IPS-20b (cell line): ENCODE results near the gene ATXN1.

ENCODE experiments used
- H3K27ac ChIP-seq: one replicate; pipeline ENCODE4 v1.5.1; 2013; ENCODE audit warnings: low read length
- H3K27me3 ChIP-seq: 2 replicates; pipeline ENCODE4 v1.6.1; 2013; ENCODE audit warnings: mild to moderate bottlenecking, low read length, inconsistent platforms; ENCODE audit not compliant: insufficient read depth
- H3K36me3 ChIP-seq: 2 replicates; pipeline ENCODE4 v1.6.1; 2013; ENCODE audit warnings: low read depth, mild to moderate bottlenecking, inconsistent platforms, low read length, moderate library complexity; ENCODE audit not compliant: insufficient read depth
- H3K4me1 ChIP-seq: 2 replicates; pipeline ENCODE4 v1.6.1; 2013; ENCODE audit warnings: mild to moderate bottlenecking, control low read depth, inconsistent platforms, low read length, moderate library complexity; ENCODE audit not compliant: insufficient read depth
- H3K4me3 ChIP-seq: 2 replicates; pipeline ENCODE4 v1.5.1; 2013; ENCODE audit warnings: mild to moderate bottlenecking, low read length, inconsistent platforms
- H3K9ac ChIP-seq: 2 replicates; pipeline ENCODE4 v1.6.1; 2013; ENCODE audit warnings: low read depth, mild to moderate bottlenecking, inconsistent platforms, low read length, moderate library complexity
- H3K9me3 ChIP-seq: 2 replicates; pipeline ENCODE4 v1.6.1; 2013; ENCODE audit warnings: mild to moderate bottlenecking, low read depth, low read length, inconsistent platforms; ENCODE audit not compliant: insufficient read depth

ATXN1 gene

DNA sequence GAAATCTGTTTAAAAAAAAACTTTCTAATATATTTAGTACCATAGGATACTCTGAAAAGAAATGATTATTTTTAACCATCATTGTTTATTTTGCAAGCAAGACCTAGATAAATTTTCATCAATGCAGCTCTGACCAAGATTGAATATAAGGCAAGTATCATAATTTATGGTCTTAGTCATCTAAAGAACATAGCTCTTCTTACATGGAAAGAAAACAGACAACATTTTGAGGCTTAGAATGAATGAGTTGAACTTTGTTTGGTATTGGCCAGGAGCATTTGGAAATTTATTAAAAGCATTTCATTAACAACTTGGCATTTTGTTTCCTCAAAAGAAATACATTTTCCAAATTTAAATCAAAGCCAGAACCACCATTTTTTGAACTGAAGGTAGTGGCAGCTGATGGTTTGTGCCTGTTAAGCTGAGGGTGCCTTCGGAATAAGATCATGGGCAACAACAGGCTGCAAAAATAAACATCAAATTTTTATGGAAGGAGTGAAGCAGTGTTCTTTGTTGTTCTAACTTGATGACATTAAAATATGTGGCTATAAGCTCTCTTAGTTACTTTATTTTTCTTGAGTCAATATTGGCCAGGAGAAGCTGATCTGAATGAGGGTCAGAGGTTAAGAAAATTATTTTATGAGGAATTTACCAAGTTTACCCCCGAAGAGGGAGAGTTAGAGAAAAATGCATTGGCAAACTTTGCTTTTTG lies 6.7 kb upstream of the ATXN1 start:
- Histone ChIP-seq H3K9ac (no peak overlapping the region), H3K4me1 (peaks cover 13% of the 10 kb centered on the region; the same call in 1 of the 2 replicates), H3K27ac (no peak overlapping the region), H3K27me3 (peaks cover 7% of the 10 kb centered on the region; the same call in 1 of the 2 replicates), H3K9me3 (no peaks in the 10 kb centered on the region), H3K36me3 (no peaks in the 10 kb centered on the region), H3K4me3 (no peak overlapping the region)

DNA sequence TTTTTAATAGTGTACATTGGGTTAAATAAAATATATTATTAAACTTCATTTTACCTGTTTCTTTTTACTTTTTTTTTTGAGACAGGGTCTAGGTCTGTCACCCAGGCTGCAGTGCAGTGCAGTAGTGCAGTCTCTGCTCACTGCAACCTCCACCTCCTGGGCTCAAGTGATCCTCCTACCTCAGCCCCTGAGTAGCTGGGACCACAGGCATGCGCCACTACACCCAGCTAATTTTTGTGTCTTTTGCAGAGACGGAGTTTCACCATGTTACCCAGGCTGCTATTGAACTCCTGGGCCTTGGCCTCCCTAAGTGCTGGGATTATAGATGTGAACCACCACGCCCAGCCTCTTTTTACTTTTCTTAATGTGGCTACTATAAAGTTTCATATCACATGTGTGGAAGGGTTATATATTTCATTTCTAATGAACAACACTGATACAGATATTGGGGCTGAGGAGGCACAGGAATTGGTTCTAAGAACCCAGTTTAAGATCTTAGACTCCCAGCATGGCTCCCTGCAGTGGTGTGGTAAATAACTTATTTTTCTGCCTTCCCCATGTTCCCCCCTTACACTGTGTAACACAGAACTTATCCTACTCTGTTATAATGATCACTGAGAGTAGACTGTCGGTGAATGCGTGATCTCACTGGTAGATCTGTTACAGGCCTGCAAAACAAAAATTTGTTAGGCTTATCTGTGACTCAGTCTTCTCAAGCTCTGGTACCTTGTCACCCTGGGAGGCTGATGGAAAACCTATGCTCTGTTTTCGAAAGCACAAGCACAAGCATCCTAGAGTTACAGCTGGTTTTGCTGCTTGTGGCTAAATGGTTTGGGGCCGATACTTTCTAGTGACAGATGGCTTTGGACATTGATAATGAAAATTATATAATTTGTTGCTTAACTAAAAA lies 5.8 kb upstream of the ATXN1 start:
- peaks cover 13% of the 10 kb centered on the region for H3K4me1 ChIP-seq
- H3K9me3 ChIP-seq, result no peaks in the 10 kb centered on the region
- H3K36me3 ChIP-seq, result no peaks in the 10 kb centered on the region
- no peak overlapping the region for H3K4me3 ChIP-seq
- H3K27me3 ChIP-seq, result peaks cover 16% of the 10 kb centered on the region; the same call in 1 of the 2 replicates
- no peak overlapping the region for H3K27ac ChIP-seq
- no peak overlapping the region for H3K9ac ChIP-seq

GRCh38 chr6:16766043-16766536 lies 4.8 kb upstream of the ATXN1 start:
- H3K27me3 ChIP-seq, result peaks cover 20% of the 10 kb centered on the region; the same call in 1 of the 2 replicates
- no peaks in the 10 kb centered on the region for H3K36me3 ChIP-seq
- H3K4me3 ChIP-seq, result no peak overlapping the region
- H3K27ac ChIP-seq, result no peak overlapping the region
- peaks cover 13% of the 10 kb centered on the region for H3K4me1 ChIP-seq
- H3K9me3 ChIP-seq, result no peaks in the 10 kb centered on the region
- H3K9ac ChIP-seq, result no peak overlapping the region

GRCh38 chr6:16765235-16765634 lies 4.0 kb upstream of the ATXN1 start:
- peaks cover 11% of the 10 kb centered on the region for H3K4me1 ChIP-seq
- H3K27ac ChIP-seq, result no peak overlapping the region
- no peaks in the 10 kb centered on the region for H3K36me3 ChIP-seq
- H3K9me3 ChIP-seq, result no peaks in the 10 kb centered on the region
- no peak overlapping the region for H3K4me3 ChIP-seq
- H3K9ac ChIP-seq, result no peak overlapping the region
- H3K27me3 ChIP-seq, result peaks cover 20% of the 10 kb centered on the region; the same call in 1 of the 2 replicates

DNA sequence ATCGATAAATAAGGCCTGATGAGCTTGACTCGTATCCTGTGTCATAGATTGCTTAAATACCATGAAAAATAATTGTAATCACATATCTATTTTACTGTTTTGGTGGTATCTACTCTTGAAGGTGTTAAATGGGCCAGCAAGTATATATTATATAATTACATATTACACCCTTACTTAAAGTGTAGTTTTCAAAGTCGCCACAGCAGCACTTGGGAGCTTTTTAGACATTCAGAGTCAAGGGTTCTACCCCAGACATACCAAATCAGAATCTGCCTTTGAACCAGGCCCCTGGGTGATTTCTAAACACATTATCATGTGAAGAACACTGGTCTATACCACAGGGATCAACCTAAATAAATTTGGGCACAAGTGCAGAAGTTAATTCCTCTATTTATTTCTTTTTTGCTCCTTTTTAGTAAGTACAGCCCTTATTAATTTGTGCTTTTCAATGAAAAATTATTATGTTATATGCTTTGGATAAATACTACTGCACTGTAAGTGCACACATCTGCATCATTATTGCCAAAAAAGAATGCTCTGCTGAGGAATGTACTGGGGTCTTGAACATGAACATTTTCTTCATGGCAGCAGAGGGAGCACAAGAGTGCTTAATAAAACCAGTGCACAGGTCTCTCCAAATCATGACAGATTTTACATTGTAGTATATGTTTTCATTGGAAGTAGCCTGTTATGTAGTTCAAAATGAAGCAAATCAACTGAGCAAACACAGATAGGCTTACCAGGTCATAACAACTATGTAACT lies 3.1 kb upstream of the ATXN1 start:
- H3K9ac ChIP-seq, result no peak overlapping the region
- peaks cover 4% of the 10 kb centered on the region for H3K4me1 ChIP-seq
- no peak overlapping the region for H3K27ac ChIP-seq
- H3K4me3 ChIP-seq, result no peak overlapping the region
- H3K9me3 ChIP-seq, result no peaks in the 10 kb centered on the region
- H3K36me3 ChIP-seq, result no peaks in the 10 kb centered on the region
- peaks cover 23% of the 10 kb centered on the region; the same call in 1 of the 2 replicates for H3K27me3 ChIP-seq

DNA sequence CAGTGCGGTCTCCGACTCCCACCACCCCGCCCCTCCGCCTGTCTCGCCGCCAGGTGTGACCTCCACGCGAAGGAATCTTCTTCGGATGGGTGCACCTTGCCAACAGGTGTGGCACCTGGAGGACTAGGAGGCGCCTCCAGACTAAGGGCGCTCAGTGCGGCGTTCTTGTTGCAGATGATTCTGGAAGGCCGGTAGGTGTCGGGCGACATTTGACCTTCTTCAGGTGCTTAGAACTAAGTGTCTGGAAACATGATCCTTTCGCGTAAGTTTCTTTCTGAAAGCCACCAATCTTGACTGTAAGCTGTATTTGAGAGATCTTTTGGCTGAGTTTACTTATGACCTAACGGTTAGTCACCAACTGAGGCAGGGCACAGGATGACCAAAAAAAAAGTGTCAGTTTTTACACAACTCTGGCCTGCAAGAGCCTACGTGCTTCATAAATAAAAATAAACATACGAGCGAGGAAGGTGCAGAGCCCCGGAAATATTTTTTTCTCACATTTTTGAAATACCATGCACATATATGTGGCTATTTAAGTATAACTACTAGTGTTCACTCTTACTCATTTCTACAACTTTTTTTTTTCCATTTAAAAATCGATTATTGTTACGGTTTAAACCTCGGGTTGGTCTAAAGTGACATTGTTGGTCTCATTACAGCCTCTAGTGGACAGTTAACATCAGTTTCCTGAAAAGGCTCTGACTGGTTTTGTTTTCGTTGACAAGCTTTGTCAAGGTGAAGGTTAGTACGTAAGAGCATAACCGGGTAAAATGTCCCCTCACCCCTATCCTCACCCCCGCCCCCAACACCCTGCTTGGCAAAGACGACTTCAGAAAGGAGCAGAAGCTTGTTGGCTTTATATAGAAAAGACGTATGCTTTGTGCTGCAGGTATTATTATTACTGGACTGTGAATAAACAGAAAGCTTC lies 1.6 kb upstream of the ATXN1 start:
- Histone ChIP-seq H3K4me3 (peak overlapping the region; percentile 85), H3K36me3 (no peaks in the 10 kb centered on the region), H3K9me3 (no peaks in the 10 kb centered on the region), H3K9ac (peak overlapping the region; percentile 71; the same call in 1 of the 2 replicates), H3K27ac (no peak overlapping the region), H3K4me1 (peaks cover 13% of the 10 kb centered on the region), H3K27me3 (peaks cover 39% of the 10 kb centered on the region)

- H3K27ac ChIP-seq, result no peak overlapping the region
- H3K4me3 ChIP-seq, result peak overlapping the region; percentile 85
- H3K36me3 ChIP-seq, result no peaks in the 10 kb centered on the region
- H3K9me3 ChIP-seq, result no peaks in the 10 kb centered on the region
- H3K9ac ChIP-seq, result peak overlapping the region; percentile 71; the same call in 1 of the 2 replicates
- H3K27me3 ChIP-seq, result peaks cover 40% of the 10 kb centered on the region
- H3K4me1 ChIP-seq, result peaks cover 18% of the 10 kb centered on the region
Measured at GRCh38 chr6:16762268-16762549, 949 bp upstream of the ATXN1 start.

DNA sequence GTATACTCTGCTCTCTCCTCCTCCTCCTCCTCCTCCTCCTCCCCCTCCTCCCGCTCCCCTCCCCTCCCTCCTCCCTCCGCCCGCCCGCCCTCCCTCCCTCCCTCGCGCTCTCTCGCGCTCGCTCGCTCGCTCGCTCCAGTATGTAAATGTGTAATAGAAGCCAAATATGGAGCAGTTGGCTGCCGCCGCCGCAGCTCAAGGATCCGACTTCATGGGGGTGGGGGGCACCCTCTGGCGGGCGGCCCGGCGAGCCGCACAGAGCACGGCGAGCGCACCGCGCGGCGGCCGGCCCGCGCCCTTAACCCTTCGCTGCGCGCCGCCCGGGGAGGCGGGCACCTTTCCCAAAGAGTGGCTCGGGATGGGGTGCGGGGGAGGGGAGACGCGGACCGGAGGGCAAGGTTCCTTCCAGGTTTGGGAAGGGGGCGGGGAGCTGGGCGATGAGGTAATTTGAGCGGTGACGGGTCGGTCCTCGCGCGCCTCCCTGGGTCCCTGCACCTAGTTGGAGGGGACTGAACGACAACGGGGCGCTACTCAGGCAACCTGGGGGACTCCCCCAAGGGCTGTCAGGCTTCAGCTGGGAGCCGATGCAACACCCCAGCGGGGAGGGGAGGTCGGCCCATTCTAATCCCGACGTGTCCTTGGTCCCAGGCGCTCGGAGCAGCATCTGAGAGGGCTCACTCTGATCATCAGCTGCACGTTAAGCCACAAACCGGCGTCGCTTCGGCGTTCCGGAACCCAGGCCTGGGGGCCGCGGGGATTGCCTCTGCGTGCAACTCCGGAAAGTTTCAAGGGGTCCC lies 409 bp upstream of the ATXN1 start:
- no peaks in the 10 kb centered on the region for H3K36me3 ChIP-seq
- H3K27ac ChIP-seq, result no peak overlapping the region
- peaks cover 18% of the 10 kb centered on the region for H3K4me1 ChIP-seq
- H3K4me3 ChIP-seq, result peak overlapping the region; percentile 88
- no peaks in the 10 kb centered on the region for H3K9me3 ChIP-seq
- peak overlapping the region; percentile 71; the same call in 1 of the 2 replicates for H3K9ac ChIP-seq
- H3K27me3 ChIP-seq, result peaks cover 40% of the 10 kb centered on the region

GRCh38 chr6:16759646-16760515 lies 1.4 kb downstream of the ATXN1 start:
- Histone ChIP-seq H3K36me3 (no peaks in the 10 kb centered on the region), H3K27me3 (peaks cover 40% of the 10 kb centered on the region), H3K4me3 (peak overlapping the region; percentile 88), H3K9ac (peak overlapping the region; percentile 68; the same call in 1 of the 2 replicates), H3K9me3 (no peaks in the 10 kb centered on the region), H3K4me1 (peaks cover 18% of the 10 kb centered on the region), H3K27ac (no peak overlapping the region)
